SK-N-MC (cell line): ENCODE data around the gene ZDHHC24.

Experiments
- DNase-seq: peaks from one replicate; pipeline ENCODE4 v3.0.0-alpha.2; 2011; ENCODE audit warnings: low read depth, low spot score
- H3K27ac ChIP-seq: fragments of 200-600 bp; sonication (generic); 2 replicates; pipeline ENCODE4 v1.5.1; 2016; ENCODE audit warnings: mixed run types
- H3K36me3 ChIP-seq: fragments of 200-600 bp; sonication (generic); 2 replicates; pipeline ENCODE4 v1.6.1; 2017; ENCODE audit warnings: antibody characterized with exemption, low read length, mixed read lengths; ENCODE audit not compliant: insufficient read depth
- H3K4me3 ChIP-seq: fragments of 200-600 bp; sonication (generic); 2 replicates; pipeline ENCODE4 v1.5.1; 2016
- H3K9ac ChIP-seq: fragments of 200-600 bp; sonication (generic); 2 replicates; pipeline ENCODE4 v1.8.0; 2017; ENCODE audit warnings: mixed run types, mixed read lengths; ENCODE audit not compliant: insufficient read length
- H3K9me3 ChIP-seq: fragments of 200-600 bp; sonication (generic); 2 replicates; pipeline ENCODE4 v1.6.1; 2017; ENCODE audit warnings: low read depth, mild to moderate bottlenecking, antibody characterized with exemption, low read length, moderate library complexity, mixed read lengths
- EZH2 ChIP-seq: fragments of 200-600 bp; sonication (generic); IDR thresholded peaks from one replicate; pipeline ENCODE4 v1.6.1; 2017; ENCODE audit warnings: antibody characterized with exemption
- FOXP2 ChIP-seq: optimal IDR thresholded peaks from 2 replicates; pipeline ENCODE3; 2011; ENCODE audit warnings: mild to moderate bottlenecking, moderate library complexity; ENCODE audit not compliant: insufficient read depth; ENCODE audit errors: extremely low read length, control extremely low read depth
- POLR2AphosphoS5 ChIP-seq: IDR thresholded peaks from 2 replicates; pipeline ENCODE4 v1.6.1; 2012; ENCODE audit warnings: mild to moderate bottlenecking, low read depth, low read length, borderline replicate concordance

The ZDHHC24 gene

GRCh38 chr11:66505276-66505816, 40.5 kb downstream of the ZDHHC24 start:
- no peak for TF ChIP-seq FOXP2
- TF ChIP-seq EZH2 = no peak
- no peak for TF ChIP-seq POLR2AphosphoS5
- H3K4me3 ChIP-seq = no peak overlapping the region
- H3K27ac ChIP-seq = no peak overlapping the region
- no peak for DNase-seq
- H3K36me3 ChIP-seq = peaks cover 11% of the 10 kb centered on the region; the same call in 1 of the 2 replicates
- no peak overlapping the region for H3K9ac ChIP-seq
- H3K9me3 ChIP-seq = no peaks in the 10 kb centered on the region

DNA sequence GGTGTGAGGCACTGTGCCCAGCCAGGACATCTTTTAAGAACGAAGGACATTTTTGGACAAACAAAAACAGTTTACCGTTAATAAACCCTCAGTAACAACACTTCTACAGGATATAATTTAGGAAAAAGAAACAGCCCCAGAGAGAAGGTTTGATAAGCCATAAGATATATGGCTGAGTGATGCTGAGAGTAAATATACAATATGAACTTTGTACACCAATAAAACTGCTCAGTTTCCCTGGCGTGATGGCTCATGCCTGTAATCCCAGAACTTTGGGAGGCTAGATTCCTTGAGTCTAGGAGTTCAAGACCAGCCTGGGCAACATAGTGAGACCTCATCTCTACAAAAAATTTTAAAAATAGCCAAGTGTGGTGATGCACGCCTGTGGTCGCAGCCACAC, 47.3 kb downstream of the ZDHHC24 start:
- no peak overlapping the region for H3K4me3 ChIP-seq
- no peak for TF ChIP-seq FOXP2
- no peak for TF ChIP-seq POLR2AphosphoS5
- no peak for TF ChIP-seq EZH2
- no peak overlapping the region for H3K9ac ChIP-seq
- H3K9me3 ChIP-seq = no peaks in the 10 kb centered on the region
- DNase-seq = no peak
- no peak overlapping the region for H3K27ac ChIP-seq
- H3K36me3 ChIP-seq = peaks cover 3% of the 10 kb centered on the region; the same call in 1 of the 2 replicates

GRCh38 chr11:66497206-66497605, 48.6 kb downstream of the ZDHHC24 start:
- no peak overlapping the region for H3K9ac ChIP-seq
- H3K36me3 ChIP-seq = peaks cover 12% of the 10 kb centered on the region; the same call in 1 of the 2 replicates
- H3K9me3 ChIP-seq = no peaks in the 10 kb centered on the region
- TF ChIP-seq POLR2AphosphoS5 = no peak
- TF ChIP-seq EZH2 = no peak
- no peak overlapping the region for H3K27ac ChIP-seq
- no peak for DNase-seq
- H3K4me3 ChIP-seq = no peak overlapping the region

DNA sequence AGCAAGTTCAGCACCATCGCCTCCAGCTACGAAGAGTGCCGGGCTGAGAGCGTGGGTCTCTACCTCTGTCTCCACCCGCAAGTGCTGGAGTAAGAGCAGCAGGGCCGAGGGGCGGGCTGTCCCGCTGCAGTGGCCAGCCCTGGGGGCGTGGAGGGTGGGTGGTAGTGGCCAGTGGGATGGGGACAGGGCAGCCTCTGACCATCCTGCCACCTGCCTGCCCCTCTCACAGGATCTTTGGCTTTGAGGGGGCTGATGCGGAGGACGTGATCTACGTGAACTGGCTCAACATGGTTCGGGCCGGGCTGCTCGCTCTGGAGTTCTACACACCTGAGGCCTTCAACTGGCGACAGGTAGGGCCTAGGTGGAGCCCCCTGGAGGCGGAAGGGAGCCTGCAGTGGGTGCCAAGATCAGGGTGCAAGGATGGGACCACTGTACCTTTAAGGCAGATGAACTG, 50.4 kb downstream of the ZDHHC24 start:
- Histone ChIP-seq H3K36me3 (peaks cover 12% of the 10 kb centered on the region; the same call in 1 of the 2 replicates), H3K4me3 (no peak overlapping the region), H3K9ac (no peak overlapping the region), H3K9me3 (no peaks in the 10 kb centered on the region), H3K27ac (no peak overlapping the region)
- TF ChIP-seq EZH2 (no peak), FOXP2 (no peak)
- DNase-seq = no peak

DNA sequence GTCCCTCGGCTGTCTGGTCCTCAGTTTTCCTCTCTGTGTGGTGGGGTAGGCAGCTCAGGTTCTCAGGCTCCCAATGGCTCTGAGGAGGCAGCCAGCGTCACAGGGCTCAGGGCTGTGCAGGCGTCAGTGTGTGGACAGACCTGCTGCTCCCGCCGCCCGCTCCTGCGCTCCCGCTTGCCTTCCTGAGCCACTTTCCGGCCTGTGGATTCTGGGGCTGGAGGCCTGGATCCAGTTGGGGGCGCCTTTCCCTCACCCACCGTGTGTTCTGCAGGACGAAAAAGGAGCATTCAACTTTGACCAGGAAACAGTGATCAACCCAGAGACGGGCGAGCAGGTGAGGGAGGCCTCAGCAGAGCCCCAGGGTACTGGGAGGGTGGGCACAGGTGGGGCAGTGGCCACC, 50.9 kb downstream of the ZDHHC24 start:
- H3K9me3 ChIP-seq = no peaks in the 10 kb centered on the region
- no peak overlapping the region for H3K27ac ChIP-seq
- no peak for TF ChIP-seq POLR2AphosphoS5
- no peak for TF ChIP-seq EZH2
- TF ChIP-seq FOXP2 = no peak
- H3K4me3 ChIP-seq = no peak overlapping the region
- DNase-seq = no peak
- peaks cover 11% of the 10 kb centered on the region; the same call in 1 of the 2 replicates for H3K36me3 ChIP-seq
- no peak overlapping the region for H3K9ac ChIP-seq

DNA sequence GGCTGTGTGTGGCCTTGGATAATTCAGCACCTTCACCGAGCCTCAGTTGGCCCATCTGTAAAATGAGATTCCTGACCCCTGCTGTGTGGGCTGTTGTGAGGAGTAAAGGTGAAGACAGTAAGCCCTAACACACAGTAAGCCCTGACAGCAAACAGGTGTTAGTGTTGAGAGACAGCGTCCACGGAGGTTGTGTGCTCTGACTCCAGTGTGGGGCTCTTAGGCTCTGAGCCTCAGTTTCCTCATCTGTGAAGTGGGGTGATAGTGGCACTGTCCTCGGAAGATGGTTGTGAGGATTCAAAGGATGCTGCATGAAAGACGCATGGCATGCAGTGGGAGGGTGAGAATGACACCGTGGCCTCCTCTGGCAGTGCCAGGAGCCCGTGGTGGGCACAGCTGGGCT, 51.4 kb downstream of the ZDHHC24 start:
- H3K27ac ChIP-seq = no peak overlapping the region
- H3K4me3 ChIP-seq = no peak overlapping the region
- no peaks in the 10 kb centered on the region for H3K9me3 ChIP-seq
- DNase-seq = no peak
- H3K36me3 ChIP-seq = peaks cover 9% of the 10 kb centered on the region; the same call in 1 of the 2 replicates
- TF ChIP-seq EZH2 (no peak), POLR2AphosphoS5 (no peak)
- no peak overlapping the region for H3K9ac ChIP-seq

GRCh38 chr11:66493130-66493529, 52.7 kb downstream of the ZDHHC24 start:
- no peak overlapping the region for H3K27ac ChIP-seq
- H3K4me3 ChIP-seq = no peak overlapping the region
- no peak for DNase-seq
- H3K9me3 ChIP-seq = no peaks in the 10 kb centered on the region
- TF ChIP-seq POLR2AphosphoS5 = no peak
- TF ChIP-seq FOXP2 = no peak
- peaks cover 9% of the 10 kb centered on the region; the same call in 1 of the 2 replicates for H3K36me3 ChIP-seq
- no peak overlapping the region for H3K9ac ChIP-seq

DNA sequence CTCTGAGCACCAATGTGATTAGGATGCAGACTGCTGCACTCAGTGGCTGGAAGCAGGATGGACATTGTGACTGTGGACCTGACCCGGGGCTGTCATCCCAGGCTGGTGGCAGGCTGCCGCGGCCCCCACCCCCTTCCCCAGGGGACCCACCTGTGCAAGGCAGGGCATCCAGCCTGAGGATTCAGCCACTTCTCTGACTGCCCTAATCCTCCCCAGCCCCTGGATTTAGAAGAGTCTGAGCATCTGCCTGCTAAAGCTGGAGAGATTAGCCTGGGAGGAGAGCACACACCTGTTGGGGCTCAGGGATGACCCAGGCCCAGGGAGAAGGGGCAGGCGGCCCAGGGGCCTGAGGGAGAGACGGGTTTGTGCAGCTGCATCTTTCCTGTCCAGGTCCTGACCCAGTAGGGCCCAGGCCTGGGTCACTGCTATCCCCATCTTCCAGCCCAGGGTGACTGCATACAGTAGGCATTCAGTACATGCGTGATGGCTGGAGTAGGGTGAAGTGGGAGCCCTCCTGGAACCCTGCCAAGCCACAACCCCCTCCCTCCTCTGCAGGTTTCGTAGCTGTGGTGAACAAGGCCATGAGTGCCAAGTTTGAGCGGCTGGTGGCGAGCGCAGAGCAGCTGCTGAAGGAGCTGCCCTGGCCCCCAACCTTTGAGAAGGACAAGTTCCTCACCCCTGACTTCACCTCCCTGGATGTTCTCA, 53.5 kb downstream of the ZDHHC24 start:
- no peak for DNase-seq
- TF ChIP-seq FOXP2 = no peak
- no peak for TF ChIP-seq EZH2
- TF ChIP-seq POLR2AphosphoS5 = no peak
- H3K4me3 ChIP-seq = no peak overlapping the region
- no peaks in the 10 kb centered on the region for H3K9me3 ChIP-seq
- no peak overlapping the region for H3K27ac ChIP-seq
- H3K36me3 ChIP-seq = peaks cover 9% of the 10 kb centered on the region; the same call in 1 of the 2 replicates
- H3K9ac ChIP-seq = no peak overlapping the region
